ENCODE data around the gene CDKL5.

CDKL5 gene

GRCh38 chrX:18543738-18544137 lies 118.3 kb downstream of the CDKL5 start:
- TF ChIP-seq CTCF (IDR thresholded peaks at IDR 0.05; ENCODE audit: borderline replicate concordance, extremely low read depth, low read length, poor library complexity, severe bottlenecking), result no peak
- no peak for TF ChIP-seq EZH2 (IDR thresholded peaks at IDR 0.05; ENCODE audit: borderline replicate concordance, low read depth, low read length, severe bottlenecking)
- ATAC-seq (ENCODE audit: insufficient read depth, low read depth), result no peak
- H3K79me2 ChIP-seq (ENCODE audit: insufficient read depth, low read length), result no peaks in the 10 kb centered on the region
- no peak overlapping the region for H3K27ac ChIP-seq (ENCODE audit: low read length)
- H3K36me3 ChIP-seq (ENCODE audit: insufficient read depth, low read length), result no peaks in the 10 kb centered on the region
- no peak for DNase-seq
- no peak overlapping the region for H3K4me2 ChIP-seq (ENCODE audit: insufficient read depth, low read length)
- no peaks in the 10 kb centered on the region for H4K20me1 ChIP-seq (ENCODE audit: insufficient read depth, low read length)
- no peaks in the 10 kb centered on the region for H3K9me3 ChIP-seq (ENCODE audit: insufficient read depth, low read length, severe bottlenecking)
- H3K4me1 ChIP-seq (ENCODE audit: insufficient read depth, low read length), result no peaks in the 10 kb centered on the region
- no peak overlapping the region for H3K9ac ChIP-seq (ENCODE audit: low read depth, low read length)
- no peak overlapping the region for H3K4me3 ChIP-seq (ENCODE audit: low read depth in 1 of 2, low read length in 2 of 2)
- H3K27me3 ChIP-seq (ENCODE audit: insufficient read depth, low read length, poor library complexity), result no peaks in the 10 kb centered on the region
- no peak overlapping the region for H2AFZ ChIP-seq (ENCODE audit: low read depth, low read length)

GRCh38 chrX:18545771-18546170 lies 120.4 kb downstream of the CDKL5 start:
- no peak overlapping the region for H3K4me3 ChIP-seq (ENCODE audit: low read depth in 1 of 2, low read length in 2 of 2)
- TF ChIP-seq EZH2 (IDR thresholded peaks at IDR 0.05; ENCODE audit: borderline replicate concordance, low read depth, low read length, severe bottlenecking), result no peak
- TF ChIP-seq CTCF (IDR thresholded peaks at IDR 0.05; ENCODE audit: borderline replicate concordance, extremely low read depth, low read length, poor library complexity, severe bottlenecking), result no peak
- H4K20me1 ChIP-seq (ENCODE audit: insufficient read depth, low read length), result no peaks in the 10 kb centered on the region
- no peaks in the 10 kb centered on the region for H3K79me2 ChIP-seq (ENCODE audit: insufficient read depth, low read length)
- no peak overlapping the region for H2AFZ ChIP-seq (ENCODE audit: low read depth, low read length)
- no peaks in the 10 kb centered on the region for H3K9me3 ChIP-seq (ENCODE audit: insufficient read depth, low read length, severe bottlenecking)
- DNase-seq, result no peak
- no peaks in the 10 kb centered on the region for H3K4me1 ChIP-seq (ENCODE audit: insufficient read depth, low read length)
- no peak overlapping the region for H3K27ac ChIP-seq (ENCODE audit: low read length)
- no peak for ATAC-seq (ENCODE audit: insufficient read depth, low read depth)
- no peaks in the 10 kb centered on the region for H3K27me3 ChIP-seq (ENCODE audit: insufficient read depth, low read length, poor library complexity)
- H3K36me3 ChIP-seq (ENCODE audit: insufficient read depth, low read length), result no peaks in the 10 kb centered on the region
- no peak overlapping the region for H3K9ac ChIP-seq (ENCODE audit: low read depth, low read length)
- H3K4me2 ChIP-seq (ENCODE audit: insufficient read depth, low read length), result no peak overlapping the region

GRCh38 chrX:18548996-18549395 lies 123.6 kb downstream of the CDKL5 start:
- TF ChIP-seq EZH2 (IDR thresholded peaks at IDR 0.05; ENCODE audit: borderline replicate concordance, low read depth, low read length, severe bottlenecking) (no peak), CTCF (IDR thresholded peaks at IDR 0.05; ENCODE audit: borderline replicate concordance, extremely low read depth, low read length, poor library complexity, severe bottlenecking) (no peak)
- no peak overlapping the region for H3K4me3 ChIP-seq (ENCODE audit: low read depth in 1 of 2, low read length in 2 of 2)
- no peak overlapping the region for H3K27ac ChIP-seq (ENCODE audit: low read length)
- H2AFZ ChIP-seq (ENCODE audit: low read depth, low read length), result no peak overlapping the region
- H3K4me2 ChIP-seq (ENCODE audit: insufficient read depth, low read length), result no peak overlapping the region
- H3K4me1 ChIP-seq (ENCODE audit: insufficient read depth, low read length), result no peaks in the 10 kb centered on the region
- H3K27me3 ChIP-seq (ENCODE audit: insufficient read depth, low read length, poor library complexity), result no peaks in the 10 kb centered on the region
- H3K9ac ChIP-seq (ENCODE audit: low read depth, low read length), result no peak overlapping the region
- no peaks in the 10 kb centered on the region for H3K36me3 ChIP-seq (ENCODE audit: insufficient read depth, low read length)
- DNase-seq, result no peak
- no peaks in the 10 kb centered on the region for H3K9me3 ChIP-seq (ENCODE audit: insufficient read depth, low read length, severe bottlenecking)
- H3K79me2 ChIP-seq (ENCODE audit: insufficient read depth, low read length), result no peaks in the 10 kb centered on the region
- H4K20me1 ChIP-seq (ENCODE audit: insufficient read depth, low read length), result no peaks in the 10 kb centered on the region
- ATAC-seq (ENCODE audit: insufficient read depth, low read depth), result no peak

GRCh38 chrX:18549643-18550042 lies 124.2 kb downstream of the CDKL5 start:
- no peak for DNase-seq
- Histone ChIP-seq H3K36me3 (ENCODE audit: insufficient read depth, low read length) (no peaks in the 10 kb centered on the region), H3K27ac (ENCODE audit: low read length) (no peak overlapping the region), H3K4me2 (ENCODE audit: insufficient read depth, low read length) (no peak overlapping the region), H4K20me1 (ENCODE audit: insufficient read depth, low read length) (no peaks in the 10 kb centered on the region), H3K9me3 (ENCODE audit: insufficient read depth, low read length, severe bottlenecking) (no peaks in the 10 kb centered on the region), H3K9ac (ENCODE audit: low read depth, low read length) (no peak overlapping the region), H3K4me1 (ENCODE audit: insufficient read depth, low read length) (no peaks in the 10 kb centered on the region), H2AFZ (ENCODE audit: low read depth, low read length) (no peak overlapping the region), H3K27me3 (ENCODE audit: insufficient read depth, low read length, poor library complexity) (no peaks in the 10 kb centered on the region), H3K4me3 (ENCODE audit: low read depth in 1 of 2, low read length in 2 of 2) (no peak overlapping the region), H3K79me2 (ENCODE audit: insufficient read depth, low read length) (no peaks in the 10 kb centered on the region)
- ATAC-seq (ENCODE audit: insufficient read depth, low read depth), result no peak
- no peak for TF ChIP-seq CTCF (IDR thresholded peaks at IDR 0.05; ENCODE audit: borderline replicate concordance, extremely low read depth, low read length, poor library complexity, severe bottlenecking)
- TF ChIP-seq EZH2 (IDR thresholded peaks at IDR 0.05; ENCODE audit: borderline replicate concordance, low read depth, low read length, severe bottlenecking), result no peak
